A673 (cell line): ENCODE measurements around the gene FICD.

Experiments used
- CTCF ChIP-seq: fragments of 300-800, 200-600 bp; sonication (generic); conservative IDR thresholded peaks from 2 replicates; pipeline ENCODE4 v1.5.1; 2017; ENCODE audit warnings: low read depth, mild to moderate bottlenecking, antibody characterized with exemption, low read length, moderate library complexity, mixed read lengths
- EZH2 ChIP-seq: fragments of 200-600 bp; sonication (generic); IDR thresholded peaks from 2 replicates; pipeline ENCODE4 v1.6.1; 2017; ENCODE audit warnings: borderline replicate concordance, low read depth, mild to moderate bottlenecking, mixed read lengths, antibody characterized with exemption, low read length; ENCODE audit not compliant: poor library complexity, severe bottlenecking

DNA sequence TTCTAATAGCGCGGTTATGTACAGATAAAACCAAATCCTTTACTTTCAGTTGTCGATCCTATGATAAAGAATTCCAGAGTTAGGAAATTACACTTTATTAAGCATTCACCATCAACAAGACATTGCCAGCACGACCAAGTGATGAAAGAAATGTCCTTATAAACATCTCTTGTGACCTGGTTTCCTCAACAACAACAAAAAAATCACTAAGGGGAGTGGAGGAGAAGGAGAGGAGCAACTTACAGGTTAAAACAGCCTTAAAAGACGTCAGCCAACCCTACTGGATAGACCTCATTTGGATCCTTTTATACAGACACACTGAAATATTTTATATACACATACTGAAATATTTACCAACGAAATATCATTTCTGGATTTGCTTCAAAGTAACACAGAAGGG lies 23.1 kb downstream of the FICD start:
- TF ChIP-seq CTCF (no peak), EZH2 (no peak)
